ENCODE results near the gene TRIM73. TPM values are rescaled to one million over a fixed set of nuclear protein-coding genes. Genes with fewer than 3 reads are reported as not detected.
A peak's percentile ranks its signal among the peaks of the same experiment; 100 is the strongest.
"Not testable (repeated sequence)": the region's sequence is repeated elsewhere in the genome, so short reads cannot be mapped to it uniquely, and the experiment has no call there.

TRIM73 gene
- total RNA-seq, 4 donors from 2014 or later, result 0.04 to 1.1 (median 0.33) TPM

DNA sequence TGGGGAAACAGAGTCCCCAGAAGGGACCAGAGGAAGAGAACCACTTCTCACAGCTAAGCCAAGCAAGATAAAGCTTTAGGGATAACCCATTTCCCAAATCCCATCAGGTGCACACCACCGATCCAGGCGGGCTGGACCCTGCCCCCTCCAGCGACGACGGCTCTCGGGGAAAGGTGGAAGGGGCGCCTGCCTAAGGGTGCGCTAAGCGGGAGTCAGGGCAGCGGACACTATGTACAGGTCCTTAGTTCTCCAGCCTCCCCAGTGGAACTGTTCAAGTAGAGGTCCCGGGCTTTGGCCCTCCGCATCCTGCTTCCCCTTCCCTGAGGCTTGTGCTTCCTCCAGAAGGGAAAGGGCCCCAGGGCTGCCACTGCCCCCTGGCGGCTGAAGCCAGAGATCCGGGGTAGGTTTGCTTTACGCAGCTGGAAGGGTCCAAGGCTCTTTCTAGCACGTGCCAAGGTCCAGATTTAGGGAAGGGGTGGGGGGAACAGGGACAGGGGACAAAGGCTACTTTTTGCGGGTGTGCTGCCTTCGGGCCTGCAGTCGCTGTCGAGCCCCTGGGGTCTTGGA lies 22.9 kb downstream of the TRIM73 start:
- in situ Hi-C loops (cut with MboI; ENCODE audit: low sequenced_read_pairs in 4 of 4); H3K4me1 ChIP-seq: not testable (repeated sequence)

GRCh38 chr7:75419210-75419609 lies 23.8 kb downstream of the TRIM73 start:
- in situ Hi-C loops (cut with MboI; ENCODE audit: low sequenced_read_pairs in 4 of 4); H3K4me3 ChIP-seq; H3K27ac ChIP-seq; H3K4me1 ChIP-seq; ATAC-seq; H3K27me3 ChIP-seq; DNase-seq; intact Hi-C loops (cut with DNase I; ENCODE audit: low total_unique reads); H3K9me3 ChIP-seq: not testable (repeated sequence)
- H3K36me3 ChIP-seq, result peaks cover 0 to 21% of the 10 kb centered on the region in 2 donors

More for the DNA sequence above, 22.9 kb downstream of the TRIM73 start:
- ATAC-seq; H3K27me3 ChIP-seq; H3K9me3 ChIP-seq; H3K4me3 ChIP-seq; intact Hi-C loops (cut with DNase I; ENCODE audit: low total_unique reads); H3K27ac ChIP-seq; DNase-seq: not testable (repeated sequence)
- peaks cover 0 to 18% of the 10 kb centered on the region in 2 donors for H3K36me3 ChIP-seq

DNA sequence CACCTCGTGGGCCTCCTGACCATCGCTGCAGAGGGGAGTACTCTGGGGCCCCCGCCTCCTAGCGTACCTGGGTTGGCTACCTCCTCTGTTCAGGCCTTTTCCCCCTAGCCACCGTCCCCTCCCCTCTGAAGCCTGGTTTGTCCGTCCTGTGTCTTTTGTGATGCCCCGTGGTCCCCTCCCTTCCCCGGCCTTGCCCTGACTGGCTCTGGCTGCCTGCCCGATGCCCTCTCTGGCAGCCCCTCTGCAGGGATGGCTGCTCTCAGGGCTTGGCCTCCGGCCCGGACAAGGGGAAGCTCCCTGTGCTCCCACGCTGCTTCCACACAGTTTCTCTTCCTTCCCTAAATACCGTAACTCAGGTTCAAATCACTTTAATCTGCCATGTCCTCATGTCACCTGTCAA lies 24.3 kb downstream of the TRIM73 start:
- ATAC-seq; H3K4me3 ChIP-seq; in situ Hi-C loops (cut with MboI; ENCODE audit: low sequenced_read_pairs in 4 of 4); H3K27me3 ChIP-seq; intact Hi-C loops (cut with DNase I; ENCODE audit: low total_unique reads); H3K9me3 ChIP-seq; DNase-seq; H3K27ac ChIP-seq; H3K4me1 ChIP-seq: not testable (repeated sequence)
- peaks cover 0 to 25% of the 10 kb centered on the region in 2 donors for H3K36me3 ChIP-seq

DNA sequence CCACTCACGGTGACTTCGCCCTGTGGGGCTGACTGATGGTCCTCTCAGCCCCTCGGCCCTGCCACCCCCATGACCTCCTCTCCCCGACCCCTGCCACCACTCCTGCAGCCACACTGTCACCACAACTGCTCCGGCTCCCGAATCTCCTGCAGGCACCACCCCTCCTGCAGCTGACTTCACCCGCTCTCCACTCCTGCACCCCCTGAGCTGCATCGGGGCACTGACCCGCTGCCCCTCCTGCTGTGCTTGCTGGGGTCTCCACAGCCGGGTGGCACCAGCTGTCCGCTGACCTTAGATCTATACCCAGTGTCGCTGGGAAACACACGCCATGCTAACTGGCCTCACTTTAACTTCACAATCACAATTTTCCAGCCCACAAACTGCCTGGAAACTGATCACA lies 24.7 kb downstream of the TRIM73 start:
- DNase-seq; in situ Hi-C loops (cut with MboI; ENCODE audit: low sequenced_read_pairs in 4 of 4); H3K9me3 ChIP-seq; intact Hi-C loops (cut with DNase I; ENCODE audit: low total_unique reads); ATAC-seq; H3K4me3 ChIP-seq; H3K27ac ChIP-seq; H3K4me1 ChIP-seq; H3K27me3 ChIP-seq: not testable (repeated sequence)
- H3K36me3 ChIP-seq, result peaks cover 0 to 27% of the 10 kb centered on the region in 2 donors

- H3K27me3 ChIP-seq; H3K9me3 ChIP-seq; H3K27ac ChIP-seq; H3K4me3 ChIP-seq; in situ Hi-C loops (cut with MboI; ENCODE audit: low sequenced_read_pairs in 4 of 4); DNase-seq; H3K4me1 ChIP-seq; intact Hi-C loops (cut with DNase I; ENCODE audit: low total_unique reads); ATAC-seq: not testable (repeated sequence)
- H3K36me3 ChIP-seq, result peaks cover 0 to 21% of the 10 kb centered on the region in 2 donors
Observed at GRCh38 chr7:75421798-75422710, 26.6 kb downstream of the TRIM73 start.

- ATAC-seq; DNase-seq; H3K4me1 ChIP-seq; intact Hi-C loops (cut with DNase I; ENCODE audit: low total_unique reads); H3K9me3 ChIP-seq; H3K4me3 ChIP-seq; H3K27me3 ChIP-seq; H3K27ac ChIP-seq; in situ Hi-C loops (cut with MboI; ENCODE audit: low sequenced_read_pairs in 4 of 4): not testable (repeated sequence)
- peaks cover 0 to 21% of the 10 kb centered on the region in 2 donors for H3K36me3 ChIP-seq
Observed at GRCh38 chr7:75423481-75423880, 28.1 kb downstream of the TRIM73 start.

- H3K27me3 ChIP-seq; H3K9me3 ChIP-seq; intact Hi-C loops (cut with DNase I; ENCODE audit: low total_unique reads); H3K4me1 ChIP-seq; in situ Hi-C loops (cut with MboI; ENCODE audit: low sequenced_read_pairs in 4 of 4); H3K4me3 ChIP-seq; ATAC-seq; DNase-seq; H3K27ac ChIP-seq: not testable (repeated sequence)
- peaks cover 0 to 61% of the 10 kb centered on the region in 2 donors for H3K36me3 ChIP-seq
Observed at GRCh38 chr7:75439000-75439399, 43.6 kb downstream of the TRIM73 start.

DNA sequence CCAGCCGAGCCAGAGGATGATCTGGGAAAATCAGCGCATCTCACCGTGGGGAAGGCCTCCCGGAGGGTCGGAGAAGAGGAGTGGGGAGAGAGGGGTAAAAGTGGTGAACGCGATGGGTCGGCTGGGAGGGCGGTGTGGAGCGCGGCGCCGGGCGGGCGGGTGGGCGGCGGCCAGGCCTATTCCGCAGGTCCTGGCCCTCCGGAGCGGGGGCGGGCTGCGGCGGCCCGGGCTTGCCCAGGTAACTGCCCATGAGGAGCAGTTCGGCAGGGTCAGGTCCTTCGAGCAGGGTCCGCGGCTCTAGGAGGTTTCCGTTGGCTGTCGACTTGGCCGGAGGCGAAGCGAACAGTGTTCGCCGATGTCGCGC lies 46.7 kb downstream of the TRIM73 start:
- peak overlapping the region; percentile 86 to 88 (median 87) for H3K27ac ChIP-seq

More for the DNA sequence above, 46.7 kb downstream of the TRIM73 start:
- H3K27me3 ChIP-seq; intact Hi-C loops (cut with DNase I; ENCODE audit: low total_unique reads); H3K9me3 ChIP-seq; H3K4me1 ChIP-seq; DNase-seq; in situ Hi-C loops (cut with MboI; ENCODE audit: low sequenced_read_pairs in 4 of 4): not testable (repeated sequence)
- Histone ChIP-seq H3K4me3 (peak overlapping the region; percentile 49 to 82 (median 76)), H3K36me3 (peaks cover 0 to 31% of the 10 kb centered on the region in 2 donors)
- peak; percentile 48 to 52 for ATAC-seq
